Colonic mucosa (tissue), 4 donors: ENCODE data around the gene HDLBP. TPM values are rescaled to one million over a fixed set of nuclear protein-coding genes. Genes with fewer than 3 reads are reported as not detected.

ENCODE experiments used
- DNase-seq: peaks from one replicate; pipeline ENCODE4 v3.0.0-alpha.2; 2020
- H3K27ac ChIP-seq: fragments of 200-600 bp; one replicate; pipeline ENCODE4 v1.8.0; 2021
- H3K27me3 ChIP-seq: fragments of 200-600 bp; one replicate; pipeline ENCODE4 v1.8.0; 2021
- H3K36me3 ChIP-seq: fragments of 200-600 bp; one replicate; pipeline ENCODE4 v1.8.0; 2021
- H3K4me1 ChIP-seq: fragments of 200-600 bp; one replicate; pipeline ENCODE4 v1.8.0; 2021; ENCODE audit warnings: mild to moderate bottlenecking
- H3K4me3 ChIP-seq: fragments of 200-600 bp; one replicate; pipeline ENCODE4 v1.8.0; 2021
- H3K9ac ChIP-seq, 2 donors: one replicate each; pipeline ENCODE4 v1.7.0; 2013; ENCODE audit warnings: control low read depth in 2 of 2, low read depth in 2 of 2, low read length in 2 of 2
- H3K9me3 ChIP-seq: fragments of 200-600 bp; one replicate; pipeline ENCODE4 v1.8.0; 2021
- CTCF ChIP-seq: fragments of 200-600 bp; IDR thresholded peaks from one replicate; pipeline ENCODE4 v1.8.0; 2022; ENCODE audit warnings: antibody characterized with exemption, mild to moderate bottlenecking
- intact Hi-C: fragments of 100-400 bp; cut with DNase I; formaldehyde crosslinking; loops from one replicate; pipeline ENCODE4 v1.14.1; 2022
- total RNA-seq, 2 donors: library from RNA; stranded (reverse); fragmentation: NEBNext Ultra II Directional in 1 of 2; extraction: Animal tissue kit (Norgen Biotek cat#: 25700) in 1 of 2; gene quantifications; one replicate each; pipeline ENCODE4 v1.2.1, GENCODE V29; 2021
- donor health status: healthy.
- donor health status: DM: no; HTN: no; CAD: no.
- donor health status: DM: no; HTN: no; CAD: no.

The HDLBP gene
- total RNA-seq, 2 donors from 2014 or later: 483 to 625 TPM

DNA sequence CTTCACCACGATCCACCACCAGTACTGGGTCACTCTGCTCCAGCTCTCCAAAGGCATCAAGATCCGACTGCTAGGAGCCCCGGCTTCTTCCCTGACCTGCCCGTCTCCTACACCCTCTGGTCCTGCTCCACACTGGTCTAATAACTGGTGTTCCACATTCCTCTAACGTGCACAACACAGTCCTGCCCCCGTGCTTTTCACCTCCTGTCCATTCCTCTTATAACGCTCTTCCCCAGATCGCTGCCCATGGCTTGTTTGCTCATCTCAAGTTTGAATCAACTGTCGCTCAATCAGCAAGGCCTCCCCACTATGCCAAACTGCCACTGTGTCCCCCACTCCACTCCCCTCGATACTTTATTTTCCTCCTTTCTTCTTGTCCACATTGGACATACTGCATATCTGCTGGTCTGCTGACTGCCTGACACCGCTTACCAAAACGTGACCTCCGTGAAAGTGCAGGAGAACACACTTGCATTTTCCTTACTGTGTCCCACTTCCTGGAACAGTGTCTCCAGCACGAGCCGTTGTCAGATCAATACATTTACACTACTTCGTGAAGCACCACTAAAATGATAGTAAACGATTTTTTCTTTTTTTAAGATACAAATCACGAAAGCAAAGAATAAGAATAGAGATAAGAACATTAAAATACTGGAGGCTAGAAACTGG, 6.5 kb downstream of the HDLBP start:
- no peaks in the 10 kb centered on the region for H3K36me3 ChIP-seq
- TF ChIP-seq CTCF: no peak
- intact Hi-C loops: no loop called here
- no peak overlapping the region for H3K9ac ChIP-seq
- H3K4me1 ChIP-seq: no peaks in the 10 kb centered on the region
- DNase-seq: no peak
- no peak overlapping the region for H3K4me3 ChIP-seq
- H3K27me3 ChIP-seq: no peaks in the 10 kb centered on the region
- no peaks in the 10 kb centered on the region for H3K9me3 ChIP-seq
- H3K27ac ChIP-seq: no peak overlapping the region

- TF ChIP-seq CTCF: no peak
- no peak for DNase-seq
- no peaks in the 10 kb centered on the region for H3K4me1 ChIP-seq
- H3K9ac ChIP-seq: no peak overlapping the region
- H3K4me3 ChIP-seq: no peak overlapping the region
- no peak overlapping the region for H3K27ac ChIP-seq
- no peaks in the 10 kb centered on the region for H3K9me3 ChIP-seq
- intact Hi-C loops: no loop called here
- H3K27me3 ChIP-seq: no peaks in the 10 kb centered on the region
- H3K36me3 ChIP-seq: no peaks in the 10 kb centered on the region
Observed at GRCh38 chr2:241308267-241308666, 7.2 kb downstream of the HDLBP start.

GRCh38 chr2:241307055-241307454, 8.4 kb downstream of the HDLBP start:
- Histone ChIP-seq H3K4me1 (no peaks in the 10 kb centered on the region), H3K9me3 (no peaks in the 10 kb centered on the region)

GRCh38 chr2:241304039-241304670, 11.3 kb downstream of the HDLBP start:
- Histone ChIP-seq H3K9ac (peak overlapping the region in 1 of 2 donors; percentile 1), H3K36me3 (no peaks in the 10 kb centered on the region), H3K9me3 (no peaks in the 10 kb centered on the region), H3K4me1 (no peaks in the 10 kb centered on the region), H3K4me3 (no peak overlapping the region), H3K27me3 (no peaks in the 10 kb centered on the region), H3K27ac (no peak overlapping the region)
- intact Hi-C loops: no loop called here
- no peak for DNase-seq
- no peak for TF ChIP-seq CTCF

More at GRCh38 chr2:241307055-241307454, 8.4 kb downstream of the HDLBP start:
- no peaks in the 10 kb centered on the region for H3K36me3 ChIP-seq
- no peak overlapping the region for H3K4me3 ChIP-seq
- H3K27me3 ChIP-seq: no peaks in the 10 kb centered on the region
- H3K9ac ChIP-seq: no peak overlapping the region
- H3K27ac ChIP-seq: no peak overlapping the region
- intact Hi-C loops: no loop called here
- TF ChIP-seq CTCF: no peak
- no peak for DNase-seq

DNA sequence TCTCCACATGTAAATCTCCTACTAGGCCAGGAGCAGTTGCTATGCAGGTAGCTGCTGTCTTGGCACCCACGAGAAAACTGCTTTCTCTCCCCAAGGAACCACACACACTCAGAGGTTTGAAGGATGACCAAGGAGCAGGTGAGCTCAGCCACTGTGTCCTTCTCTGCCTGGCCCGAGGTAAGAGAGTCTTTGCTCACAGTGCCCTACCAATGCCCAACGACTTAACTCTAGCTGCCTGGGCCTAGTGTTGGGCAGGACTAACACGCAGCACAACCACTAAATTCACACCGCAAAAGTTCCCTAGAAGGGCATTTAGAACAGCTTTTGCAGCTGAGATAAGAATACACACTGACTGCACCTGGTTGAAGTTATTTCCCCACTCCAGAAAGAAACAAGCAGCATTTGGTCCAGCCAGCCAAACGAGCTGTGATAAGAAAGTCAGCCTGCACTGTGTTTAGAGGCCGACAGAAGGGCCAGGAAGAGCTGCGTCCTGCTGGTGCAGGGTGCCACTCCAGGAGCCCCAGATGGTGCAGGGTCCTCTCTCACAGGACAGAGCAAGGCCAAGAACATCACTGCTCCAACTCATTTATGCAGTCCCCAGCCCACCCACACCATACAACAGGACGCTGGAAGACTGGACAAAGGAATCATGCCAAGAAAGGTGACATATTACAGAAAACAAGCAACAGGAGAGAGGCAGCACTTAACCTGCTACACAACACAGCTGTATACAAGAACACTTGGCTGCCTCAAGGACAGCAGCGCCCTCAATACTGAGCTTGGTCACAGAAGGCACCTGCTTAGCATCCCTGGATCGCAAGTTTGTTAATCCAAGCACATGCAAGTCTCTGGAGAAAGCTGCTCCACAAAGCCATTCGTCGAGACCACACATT, 12.5 kb downstream of the HDLBP start:
- intact Hi-C loops: no loop called here
- H3K9ac ChIP-seq: no peak overlapping the region
- no peak overlapping the region for H3K4me3 ChIP-seq
- H3K4me1 ChIP-seq: no peaks in the 10 kb centered on the region
- no peaks in the 10 kb centered on the region for H3K9me3 ChIP-seq
- no peak for TF ChIP-seq CTCF
- H3K36me3 ChIP-seq: no peaks in the 10 kb centered on the region
- no peak for DNase-seq
- no peaks in the 10 kb centered on the region for H3K27me3 ChIP-seq
- H3K27ac ChIP-seq: no peak overlapping the region
